Large intestine (tissue), 3 donors: ENCODE measurements around the gene C10orf67. TPM values are rescaled to one million over a fixed set of nuclear protein-coding genes. Genes with fewer than 3 reads are reported as not detected.

Experiments used
- DNase-seq, 2 donors: peaks; one replicate each; pipeline versions ENCODE4 v3.0.0 to v3.0.0-alpha.2; 2013
- H3K27ac ChIP-seq: one replicate; pipeline ENCODE4 v1.5.1; 2013; ENCODE audit warnings: low read length
- H3K27me3 ChIP-seq: 2 replicates; pipeline ENCODE4 v1.6.1; 2013; ENCODE audit warnings: low read length; ENCODE audit not compliant: control insufficient read depth, insufficient read depth
- H3K36me3 ChIP-seq: 2 replicates; pipeline ENCODE4 v1.6.1; 2013; ENCODE audit warnings: low read length; ENCODE audit not compliant: control insufficient read depth, insufficient read depth
- H3K4me1 ChIP-seq: one replicate; pipeline ENCODE4 v1.6.1; 2013; ENCODE audit warnings: low read length; ENCODE audit not compliant: control insufficient read depth, insufficient read depth
- H3K4me3 ChIP-seq: one replicate; pipeline ENCODE4 v1.5.1; 2013; ENCODE audit warnings: low read length
- H3K9me3 ChIP-seq: one replicate; pipeline ENCODE4 v1.6.1; 2013; ENCODE audit warnings: mild to moderate bottlenecking, low read depth, low read length, moderate library complexity; ENCODE audit not compliant: control insufficient read depth
- WGBS: methylation state at CpG from one replicate; pipeline ENCODE4 v1.1.5; 2013; ENCODE audit warnings: low lambda C conversion rate; ENCODE audit not compliant: insufficient coverage; 5-methylcytosine and 5-hydroxymethylcytosine counted together
- polyA plus RNA-seq: library from polyadenylated mRNA; unstranded; fragments of 120-200 nt; gene quantifications from one replicate; pipeline ENCODE4 v1.2.1, GENCODE V29; 2013

The C10orf67 gene
- polyA plus RNA-seq, 1 donor, result 0.27 TPM

DNA sequence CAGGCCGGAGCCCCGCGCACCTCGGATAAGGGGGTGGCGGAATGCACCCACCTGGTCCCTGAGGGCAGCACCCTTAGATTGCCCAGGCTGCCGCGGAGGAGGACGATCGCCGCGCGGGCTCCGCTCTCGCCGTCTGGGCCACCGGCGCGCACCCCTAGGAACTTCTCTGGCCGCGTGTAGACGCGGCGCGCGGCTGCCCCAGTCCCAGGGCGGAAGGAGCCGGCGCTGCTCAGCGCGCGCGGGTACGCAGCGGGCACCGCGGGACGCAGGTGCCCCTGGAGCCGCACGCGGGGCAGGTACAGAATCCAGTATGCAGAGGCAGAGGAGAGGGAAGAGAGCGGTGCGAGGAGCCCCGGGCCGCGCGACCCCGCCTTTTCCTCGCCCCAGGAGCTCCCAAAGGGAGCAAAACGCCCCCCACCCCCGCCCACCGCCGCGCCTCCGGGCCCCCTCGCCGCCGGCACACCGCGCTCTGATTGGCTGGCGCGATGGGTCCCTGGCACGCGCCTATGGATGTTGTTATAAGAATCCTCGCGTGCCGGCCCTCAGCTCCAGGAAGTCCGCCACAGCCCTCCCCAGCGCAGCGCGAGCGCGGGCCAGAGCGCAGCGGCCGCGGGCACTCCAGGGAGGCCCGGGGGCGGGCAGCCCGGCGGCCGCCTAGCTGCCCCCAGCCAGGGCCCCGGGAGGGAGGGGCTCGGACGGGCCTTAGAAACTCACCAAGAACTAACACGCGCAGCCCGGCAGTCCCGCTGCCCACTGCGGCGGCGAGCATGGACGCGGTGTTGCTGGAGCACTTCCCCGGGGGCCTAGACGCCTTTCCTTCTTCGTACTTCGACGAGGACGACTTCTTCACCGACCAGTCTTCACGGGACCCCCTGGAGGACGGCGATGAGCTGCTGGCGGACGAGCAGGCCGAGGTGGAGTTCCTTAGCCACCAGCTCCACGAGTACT is 152.6 kb downstream of the C10orf67 start, which contains the start of gene PTF1A:
TSS of gene PTF1A (plus strand) at position 549 of the 948 bp plus-strand sequence. CDS start at position 768, 219 bp downstream.
- no peak for DNase-seq
- H3K36me3 ChIP-seq, result no peaks in the 10 kb centered on the region
- no peaks in the 10 kb centered on the region for H3K4me1 ChIP-seq
- peaks cover 13% of the 10 kb centered on the region for H3K9me3 ChIP-seq
- H3K4me3 ChIP-seq, result no peak within 1 kb of the TSS
- no peak within 1 kb of the TSS for H3K27ac ChIP-seq
- peaks cover 94% of the 10 kb centered on the region for H3K27me3 ChIP-seq
- no CpG with 5 or more reads among the region's 107 CpGs for WGBS

GRCh38 chr10:23190872-23191763 is 153.5 kb downstream of the C10orf67 start:
- H3K4me3 ChIP-seq, result no peak overlapping the region
- peaks cover 85% of the 10 kb centered on the region for H3K27me3 ChIP-seq
- no CpG with 5 or more reads among the region's 36 CpGs for WGBS
- H3K36me3 ChIP-seq, result no peaks in the 10 kb centered on the region
- H3K9me3 ChIP-seq, result peaks cover 13% of the 10 kb centered on the region
- no peaks in the 10 kb centered on the region for H3K4me1 ChIP-seq
- H3K27ac ChIP-seq, result no peak overlapping the region
- no peak for DNase-seq

GRCh38 chr10:23189024-23189423 is 155.6 kb downstream of the C10orf67 start:
- H3K9me3 ChIP-seq, result peaks cover 9% of the 10 kb centered on the region
- no peaks in the 10 kb centered on the region for H3K36me3 ChIP-seq
- H3K27ac ChIP-seq, result no peak overlapping the region
- no peak overlapping the region for H3K4me3 ChIP-seq
- no CpG with 5 or more reads among the region's 5 CpGs for WGBS
- DNase-seq, result no peak
- H3K27me3 ChIP-seq, result peaks cover 69% of the 10 kb centered on the region
- H3K4me1 ChIP-seq, result no peaks in the 10 kb centered on the region

DNA sequence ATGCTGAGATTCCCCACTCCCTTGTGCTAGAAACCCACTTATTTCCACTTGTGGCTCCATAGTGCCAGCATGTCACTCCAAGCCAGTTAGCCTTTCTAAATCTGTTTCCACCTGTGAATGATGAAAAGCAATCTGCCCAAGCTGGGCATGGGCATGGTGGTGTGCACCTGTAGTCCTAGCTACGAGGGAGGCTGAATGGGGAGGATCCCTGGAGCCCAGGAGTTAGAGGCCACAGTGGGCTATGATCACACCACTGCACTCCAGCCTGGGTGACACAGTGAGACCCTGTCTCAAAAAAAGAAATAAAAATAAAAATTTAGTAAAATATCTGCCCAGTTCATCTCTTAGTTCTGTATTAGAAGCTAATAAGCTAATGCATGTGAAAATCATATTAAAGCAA is 157.4 kb downstream of the C10orf67 start:
- Histone ChIP-seq H3K4me3 (no peak overlapping the region), H3K4me1 (no peaks in the 10 kb centered on the region), H3K27me3 (peaks cover 65% of the 10 kb centered on the region), H3K36me3 (no peaks in the 10 kb centered on the region), H3K9me3 (peaks cover 6% of the 10 kb centered on the region), H3K27ac (no peak overlapping the region)
- no peak for DNase-seq
- 100% methylated on average over 1 of the region's 1 CpG for WGBS

DNA sequence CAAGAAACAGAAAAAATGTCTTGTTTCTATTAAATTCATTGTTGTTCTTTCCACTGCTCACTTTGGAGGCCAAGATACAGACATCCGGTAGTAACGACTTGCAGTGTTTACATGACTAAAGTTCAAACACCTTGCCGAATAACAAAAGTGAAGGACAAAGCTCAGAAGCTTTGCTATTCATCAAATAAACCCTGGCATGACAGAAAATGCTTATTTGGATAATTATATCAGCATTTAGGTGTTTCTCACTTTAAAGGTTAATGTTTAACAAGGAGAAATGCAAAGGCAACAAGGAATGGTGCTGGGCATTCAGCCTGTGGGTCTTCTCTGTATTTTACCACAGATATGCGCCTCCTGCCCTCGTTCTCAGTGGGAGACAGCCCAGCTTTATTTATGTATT is 157.9 kb downstream of the C10orf67 start:
- DNase-seq, result no peak
- no peak overlapping the region for H3K4me3 ChIP-seq
- H3K9me3 ChIP-seq, result peaks cover 6% of the 10 kb centered on the region
- H3K4me1 ChIP-seq, result no peaks in the 10 kb centered on the region
- H3K36me3 ChIP-seq, result no peaks in the 10 kb centered on the region
- no peak overlapping the region for H3K27ac ChIP-seq
- H3K27me3 ChIP-seq, result peaks cover 62% of the 10 kb centered on the region
- WGBS, result 0% methylated on average over 1 of the region's 5 CpGs

DNA sequence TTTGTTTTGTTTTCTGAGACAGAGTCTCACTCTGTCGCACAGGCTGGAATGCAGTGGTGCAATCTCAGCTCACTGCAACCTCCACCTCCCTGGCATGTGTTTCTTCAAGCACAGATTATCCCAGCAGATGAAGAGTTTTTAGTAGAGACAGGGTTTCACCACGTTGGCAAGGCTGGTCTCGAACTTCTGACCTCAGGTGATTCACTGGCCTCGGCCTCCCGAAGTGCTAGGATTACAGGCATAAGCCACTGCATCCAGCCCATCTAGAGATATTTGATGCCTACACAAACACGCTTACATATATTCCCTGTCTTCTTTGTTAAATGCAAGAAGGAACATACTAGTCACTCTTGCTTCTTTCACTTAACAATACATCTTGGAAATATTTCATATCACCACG is 158.4 kb downstream of the C10orf67 start:
- WGBS, result no CpG with 5 or more reads among the region's 7 CpGs
- no peak overlapping the region for H3K4me3 ChIP-seq
- no peaks in the 10 kb centered on the region for H3K4me1 ChIP-seq
- peaks cover 57% of the 10 kb centered on the region for H3K27me3 ChIP-seq
- H3K27ac ChIP-seq, result no peak overlapping the region
- no peak for DNase-seq
- no peaks in the 10 kb centered on the region for H3K36me3 ChIP-seq
- peaks cover 2% of the 10 kb centered on the region for H3K9me3 ChIP-seq

DNA sequence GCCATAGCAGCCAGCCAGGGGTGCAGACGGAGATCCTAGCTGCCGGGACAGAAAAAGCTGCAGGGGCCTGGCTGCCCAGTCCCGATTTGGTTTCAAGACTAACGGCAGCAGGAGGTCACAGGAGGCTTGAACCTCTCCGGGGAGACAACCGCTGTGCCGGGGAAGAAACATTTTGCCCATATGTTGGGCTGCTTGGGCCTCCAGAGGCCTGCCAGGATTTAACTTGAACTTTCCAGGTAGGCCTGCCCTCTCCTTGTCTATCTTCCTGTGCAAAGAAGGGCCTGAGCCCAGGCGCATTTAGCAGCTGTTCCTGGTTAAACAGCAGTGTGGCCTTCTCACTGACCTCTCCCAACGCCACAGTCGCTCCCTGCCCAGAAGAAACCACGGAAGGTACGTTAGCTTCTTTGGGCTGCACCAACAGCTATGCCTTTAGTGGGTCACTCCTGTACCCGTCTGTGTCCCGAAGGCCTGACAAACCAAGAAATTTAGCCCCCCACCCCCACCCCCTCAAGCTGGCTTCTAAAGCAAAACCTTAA is 169.6 kb downstream of the C10orf67 start:
- Histone ChIP-seq H3K4me3 (no peak overlapping the region), H3K4me1 (no peaks in the 10 kb centered on the region), H3K27ac (no peak overlapping the region), H3K36me3 (no peaks in the 10 kb centered on the region), H3K9me3 (peaks cover 4% of the 10 kb centered on the region), H3K27me3 (peaks cover 86% of the 10 kb centered on the region)
- WGBS, result no CpG with 5 or more reads among the region's 14 CpGs
- no peak for DNase-seq

DNA sequence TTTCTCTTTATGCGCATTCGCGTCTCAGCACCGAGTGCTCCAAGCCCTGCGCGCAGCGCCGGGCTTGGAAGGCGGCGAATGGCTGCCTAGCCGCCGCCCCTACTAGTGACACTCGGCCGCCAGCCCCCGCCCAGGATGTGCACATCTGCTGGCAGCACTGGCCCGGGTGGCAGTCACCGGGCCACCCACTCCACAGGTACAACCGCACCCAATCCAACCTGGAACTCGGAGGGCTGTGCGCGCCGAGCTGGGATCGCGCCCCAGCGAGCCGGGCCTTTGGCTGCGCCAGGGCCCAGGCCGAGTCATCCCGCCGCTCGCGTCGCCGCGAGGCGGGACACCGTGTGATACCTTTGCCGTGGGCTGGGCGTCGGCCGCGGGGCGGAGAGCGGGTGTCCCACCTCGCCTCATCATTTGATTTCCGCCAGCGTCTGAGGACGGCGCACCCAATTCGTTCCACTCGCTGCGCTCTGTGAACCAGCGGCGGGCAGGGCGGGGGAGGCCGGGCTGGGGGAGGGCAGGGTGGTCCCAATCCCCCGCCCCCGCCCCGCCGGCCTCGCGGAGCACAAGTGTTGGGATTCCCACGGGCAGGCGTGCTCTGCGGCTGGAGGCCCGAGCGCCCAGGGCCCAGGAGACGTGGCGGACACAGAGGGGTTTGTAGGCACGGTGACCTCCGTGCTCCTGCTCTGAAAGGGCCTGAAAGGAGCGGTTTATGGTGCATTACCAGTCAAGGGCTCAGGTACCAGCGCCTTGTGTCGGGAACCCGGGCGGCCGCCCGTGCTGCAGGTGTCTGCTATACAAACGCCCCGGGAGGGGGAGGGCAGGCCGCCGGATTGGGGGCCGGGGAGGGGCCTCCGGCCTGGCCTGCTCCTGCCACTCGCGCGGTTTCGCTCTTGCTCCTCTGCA is 170.3 kb downstream of the C10orf67 start:
- peaks cover 4% of the 10 kb centered on the region for H3K9me3 ChIP-seq
- peaks cover 88% of the 10 kb centered on the region for H3K27me3 ChIP-seq
- no peaks in the 10 kb centered on the region for H3K36me3 ChIP-seq

DNA sequence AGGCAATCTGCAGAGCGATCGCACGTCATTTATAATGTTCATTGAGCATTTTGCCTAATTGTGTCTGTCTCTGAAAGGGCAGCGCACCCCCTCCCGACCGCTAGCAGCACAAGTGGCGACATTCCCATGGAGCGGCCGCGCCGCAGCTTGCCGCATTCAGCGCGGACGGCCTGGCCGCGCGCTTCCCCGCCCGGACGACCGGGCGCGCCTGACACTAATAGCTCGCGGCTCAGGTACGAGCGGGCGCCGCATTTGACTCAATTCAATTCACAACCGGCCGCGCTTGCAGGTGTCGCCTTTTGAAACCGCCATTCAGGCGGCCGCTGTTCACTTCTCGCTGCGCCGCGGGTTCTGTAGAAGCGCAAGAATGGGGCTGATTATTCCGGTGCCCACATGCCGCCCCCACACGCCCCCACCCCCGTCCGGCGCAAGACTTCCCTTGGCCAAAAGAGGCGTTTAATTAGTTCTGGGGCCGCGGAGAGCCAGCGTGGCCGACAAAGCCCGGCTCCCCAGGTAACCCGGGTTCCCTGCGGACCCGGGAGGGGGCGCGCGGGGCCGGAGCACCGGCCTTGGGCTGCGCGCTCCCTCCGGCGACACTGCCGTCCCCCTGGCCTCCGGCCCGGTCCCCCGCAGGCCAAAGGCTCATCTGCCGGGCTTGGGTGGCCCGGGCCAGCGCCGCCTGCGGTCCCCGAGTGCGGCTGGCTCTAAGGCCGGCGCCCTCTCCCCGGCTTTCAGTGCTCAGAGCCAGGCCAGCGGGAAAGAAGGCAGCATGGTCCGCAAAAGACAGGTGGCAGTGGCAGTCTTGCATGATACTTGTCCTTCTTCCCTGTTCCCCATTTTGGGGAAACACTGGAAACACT is 171.2 kb downstream of the C10orf67 start:
- Histone ChIP-seq H3K9me3 (peaks cover 4% of the 10 kb centered on the region), H3K4me1 (no peaks in the 10 kb centered on the region), H3K27ac (no peak overlapping the region), H3K4me3 (no peak overlapping the region), H3K36me3 (no peaks in the 10 kb centered on the region), H3K27me3 (peaks cover 83% of the 10 kb centered on the region)
- DNase-seq, result peak in 1 of 2 donors; percentile 15
- no CpG with 5 or more reads among the region's 82 CpGs for WGBS

More for the DNA sequence above, 170.3 kb downstream of the C10orf67 start:
- Histone ChIP-seq H3K27ac (no peak overlapping the region), H3K4me3 (no peak overlapping the region), H3K4me1 (no peaks in the 10 kb centered on the region)
- WGBS, result no CpG with 5 or more reads among the region's 88 CpGs
- DNase-seq, result no peak
